Measurements from ENCODE around the gene CNNM2. TPM values are rescaled to one million over a fixed set of nuclear protein-coding genes. Genes with fewer than 3 reads are reported as not detected.
"Not testable (repeated sequence)": the region's sequence is repeated elsewhere in the genome, so short reads cannot be mapped to it uniquely, and the experiment has no call there.

Gene CNNM2
- total and polyA plus RNA-seq, 8 donors, result 0.76 to 45.5 (median 6.3) TPM

DNA sequence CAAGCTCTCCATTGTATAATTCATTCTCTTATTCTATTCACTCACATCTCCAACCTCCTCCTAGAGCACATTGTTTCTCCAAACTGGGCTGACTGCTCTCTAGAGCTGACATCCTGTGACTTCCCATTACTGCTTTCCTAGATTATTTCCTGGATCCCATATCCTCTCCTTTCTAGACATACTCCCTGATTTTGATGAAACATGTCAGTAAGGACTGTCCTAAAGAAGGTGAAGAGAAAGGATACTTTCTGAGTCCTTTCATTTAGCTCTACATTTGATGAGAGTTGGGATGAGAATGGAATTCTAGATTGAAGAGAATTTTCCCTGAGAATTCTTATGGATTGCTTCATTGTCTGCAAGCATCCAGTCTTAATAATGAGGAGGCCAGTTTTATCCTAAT, 78.8 kb downstream of the CNNM2 start:
- no peak for TF ChIP-seq EP300 (IDR thresholded peaks at IDR 0.05)
- no peak for TF ChIP-seq POLR2AphosphoS5 (IDR thresholded peaks at IDR 0.05)
- TF ChIP-seq CTCF (IDR thresholded peaks at IDR 0.05), result no peak
- TF ChIP-seq POLR2A (IDR thresholded peaks at IDR 0.05), result no peak
- H3K4me1 ChIP-seq, result peaks cover 0 to 9% (median 0%) of the 10 kb centered on the region in 4 donors
- no peak for DNase-seq
- no peak overlapping the region for H3K27ac ChIP-seq
- H3K9me3 ChIP-seq, result no peaks in the 10 kb centered on the region
- intact Hi-C loops (cut with DNase I; ENCODE audit: low total_unique reads), result no loop called here
- H3K36me3 ChIP-seq, result no peaks in the 10 kb centered on the region
- no peaks in the 10 kb centered on the region for H3K27me3 ChIP-seq
- H3K4me3 ChIP-seq, result no peak overlapping the region

DNA sequence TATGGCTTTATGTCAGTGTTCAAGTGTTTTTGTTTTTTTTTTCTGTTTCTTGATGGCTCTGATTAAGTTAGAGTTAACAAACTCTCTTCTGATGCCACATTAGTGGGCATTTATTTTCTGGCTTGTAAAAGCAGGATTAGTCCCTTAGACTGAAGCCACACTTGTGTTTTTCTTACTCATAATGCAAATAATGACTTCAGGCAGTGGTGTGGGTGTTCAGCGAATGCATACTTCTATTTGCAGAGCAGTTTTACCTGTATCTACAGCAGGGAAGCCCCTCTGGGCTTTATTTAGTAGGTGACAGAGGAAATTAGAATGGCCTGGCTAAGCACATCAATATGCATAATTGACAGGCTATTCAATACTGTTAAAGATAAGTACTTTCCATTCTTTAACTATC, 79.9 kb downstream of the CNNM2 start:
- H3K27me3 ChIP-seq, result no peaks in the 10 kb centered on the region
- intact Hi-C loops (cut with DNase I; ENCODE audit: low total_unique reads), result no loop called here
- H3K4me1 ChIP-seq, result peaks cover 0 to 9% (median 0%) of the 10 kb centered on the region in 4 donors
- no peak overlapping the region for H3K27ac ChIP-seq
- H3K4me3 ChIP-seq, result no peak overlapping the region
- WGBS, 5 donors, result 29 to 65% (median 39%) methylated on average over 1 of the region's 1 CpG
- H3K36me3 ChIP-seq, result no peaks in the 10 kb centered on the region
- TF ChIP-seq POLR2AphosphoS5 (IDR thresholded peaks at IDR 0.05), result no peak
- peak in 1 of 2 donors; percentile 33 for DNase-seq
- no peaks in the 10 kb centered on the region for H3K9me3 ChIP-seq

DNA sequence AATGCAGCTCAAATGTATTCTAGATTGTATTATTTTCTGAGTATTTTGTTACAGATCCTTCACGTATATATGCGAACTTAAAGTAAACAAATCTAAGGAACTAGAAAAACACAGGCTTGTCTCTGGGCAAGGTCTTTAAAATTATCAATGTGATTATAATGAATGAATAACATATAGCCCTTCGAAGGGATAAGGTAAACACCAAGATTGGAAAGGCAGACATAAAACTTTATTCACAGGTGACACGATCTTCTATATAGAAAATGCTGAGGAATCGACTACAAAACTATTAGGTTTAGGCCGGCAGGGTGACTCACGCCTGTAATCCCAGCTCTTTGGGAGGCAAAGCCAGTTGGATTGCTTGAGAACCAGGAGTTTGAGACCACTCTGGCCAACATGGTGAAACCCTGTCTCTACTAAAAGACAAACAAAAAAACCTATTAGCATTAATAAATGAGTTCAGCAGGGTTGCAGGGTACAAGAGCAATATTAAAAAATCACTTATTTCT, 80.4 kb downstream of the CNNM2 start:
- WGBS, 5 donors, result 52 to 69% (median 63%) methylated on average over 7 of the region's 7 CpGs
- intact Hi-C loops (cut with DNase I; ENCODE audit: low total_unique reads), result no loop called here
- no peak for TF ChIP-seq POLR2A (IDR thresholded peaks at IDR 0.05)
- TF ChIP-seq EP300 (IDR thresholded peaks at IDR 0.05), result no peak
- no peak for TF ChIP-seq CTCF (IDR thresholded peaks at IDR 0.05)
- TF ChIP-seq POLR2AphosphoS5 (IDR thresholded peaks at IDR 0.05), result no peak
- H3K9me3 ChIP-seq, result no peaks in the 10 kb centered on the region
- DNase-seq, result no peak
- peaks cover 0 to 9% (median 0%) of the 10 kb centered on the region in 4 donors for H3K4me1 ChIP-seq
- H3K27ac ChIP-seq, result no peak overlapping the region
- no peaks in the 10 kb centered on the region for H3K36me3 ChIP-seq
- H3K27me3 ChIP-seq, result no peaks in the 10 kb centered on the region
- no peak overlapping the region for H3K4me3 ChIP-seq

- H3K4me3 ChIP-seq; intact Hi-C loops (cut with DNase I; ENCODE audit: low total_unique reads); H3K36me3 ChIP-seq; H3K9me3 ChIP-seq; H3K4me1 ChIP-seq; DNase-seq; H3K27me3 ChIP-seq; H3K27ac ChIP-seq: not testable (repeated sequence)
- WGBS, 5 donors, result 93 to 97% (median 94%) methylated on average over 7 of the region's 7 CpGs
Measured at GRCh38 chr10:103000050-103000449, 82.0 kb downstream of the CNNM2 start.

DNA sequence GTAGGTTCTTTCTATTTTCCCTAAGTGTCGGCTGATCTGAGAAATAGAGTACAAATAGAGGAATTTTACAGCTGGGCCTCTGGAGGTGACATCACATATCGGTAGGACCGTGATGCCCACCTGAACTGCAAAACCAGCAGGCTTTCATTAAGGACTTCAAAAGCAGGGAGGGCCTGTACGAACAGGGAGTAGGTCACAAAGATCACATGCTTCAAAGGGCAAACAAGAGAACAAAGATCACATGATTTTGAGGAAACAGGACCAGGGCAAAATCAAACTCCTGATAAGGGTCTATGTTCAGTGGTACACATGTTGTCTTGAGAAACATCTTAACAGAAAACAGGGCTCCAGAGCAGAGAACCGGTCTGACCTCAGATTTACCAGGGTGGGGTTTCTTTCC, 88.9 kb downstream of the CNNM2 start:
- Histone ChIP-seq H3K4me1 (no peaks in the 10 kb centered on the region), H3K27ac (no peak overlapping the region), H3K27me3 (no peaks in the 10 kb centered on the region), H3K36me3 (no peaks in the 10 kb centered on the region), H3K4me3 (no peak overlapping the region), H3K9me3 (peaks cover 0 to 14% (median 6%) of the 10 kb centered on the region in 4 donors)
- intact Hi-C loops (cut with DNase I; ENCODE audit: low total_unique reads), result no loop called here
- no peak for DNase-seq
- TF ChIP-seq POLR2A (IDR thresholded peaks at IDR 0.05), result no peak
- TF ChIP-seq POLR2AphosphoS5 (IDR thresholded peaks at IDR 0.05), result no peak
- no peak for TF ChIP-seq EP300 (IDR thresholded peaks at IDR 0.05)
- TF ChIP-seq CTCF (IDR thresholded peaks at IDR 0.05), result no peak
- 73 to 94% (median 86%) methylated on average over 5 of the region's 5 CpGs for WGBS, 5 donors
